AML-193 (cell line): ENCODE measurements around the gene ILDR1.
"Not testable (repeated sequence)": the region's sequence is repeated elsewhere in the genome, so short reads cannot be mapped to it uniquely, and the experiment has no call there.

Experiments used
- DNase-seq, 2 experiments: peaks; one replicate each; lab custom pipeline; 2025; lab: John Stamatoyannopoulos, UW

ILDR1 gene

DNA sequence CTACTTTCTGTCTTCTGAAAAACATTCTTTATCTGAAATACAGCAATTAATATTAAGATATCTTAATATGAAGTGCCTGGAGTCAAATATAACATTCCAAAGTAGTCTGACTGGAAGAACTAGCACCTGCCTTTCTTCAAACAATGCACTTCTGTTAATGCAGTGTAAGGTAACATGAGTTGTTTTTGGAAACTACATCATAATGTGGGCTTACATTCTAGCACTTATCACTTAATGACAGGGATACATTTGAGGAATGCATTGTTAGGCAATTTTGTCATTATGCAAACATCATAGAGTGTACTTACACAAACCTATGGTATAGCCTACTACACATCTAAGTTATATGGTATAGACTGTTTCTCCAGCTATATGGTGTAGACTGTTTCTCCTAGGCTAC lies 78.6 kb downstream of the ILDR1 start:
- no peak for DNase-seq

GRCh38 chr3:121942116-121942786 lies 79.8 kb downstream of the ILDR1 start:
- DNase-seq: no peak

GRCh38 chr3:121941592-121941991 lies 80.5 kb downstream of the ILDR1 start:
- DNase-seq: no peak

DNA sequence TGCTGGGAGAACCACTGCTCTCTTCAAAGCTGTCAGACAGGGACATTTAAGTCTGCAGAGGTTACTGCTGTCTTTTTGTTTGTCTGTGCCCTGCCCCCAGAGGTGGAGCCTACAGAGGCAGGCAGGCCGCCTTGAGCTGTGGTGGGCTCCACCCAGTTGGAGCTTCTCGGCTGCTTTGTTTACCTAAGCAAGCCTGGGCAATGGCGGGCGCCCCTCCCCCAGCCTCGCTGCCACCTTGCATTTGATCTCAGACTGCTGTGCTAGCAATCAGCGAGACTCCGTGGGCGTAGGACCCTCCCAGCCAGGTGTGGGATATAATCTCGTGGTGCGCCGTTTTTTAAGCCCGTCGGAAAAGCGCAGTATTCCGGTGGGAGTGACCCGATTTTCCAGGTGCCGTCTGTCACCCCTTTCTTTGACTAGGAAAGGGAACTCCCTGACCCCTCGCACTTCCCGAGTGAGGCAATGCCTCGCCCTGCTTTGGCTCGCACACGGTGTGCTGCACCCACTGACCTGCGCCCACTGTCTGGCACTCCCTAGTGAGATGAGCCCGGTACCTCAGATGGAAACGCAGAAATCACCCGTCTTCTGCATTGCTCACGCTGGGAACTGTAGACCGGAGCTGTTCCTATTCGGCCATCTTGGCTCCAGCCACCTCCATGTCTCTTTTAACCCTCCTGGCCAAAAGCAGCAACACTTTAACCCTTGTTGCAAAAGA lies 83.7 kb downstream of the ILDR1 start:
- not testable (repeated sequence) for DNase-seq
